ENCODE measurements around the gene GLIPR1L2. TPM values are rescaled to one million over a fixed set of nuclear protein-coding genes. Genes with fewer than 3 reads are reported as not detected.
"Not testable (repeated sequence)": the region's sequence is repeated elsewhere in the genome, so short reads cannot be mapped to it uniquely, and the experiment has no call there.

GLIPR1L2 gene
- under 1 TPM; 0.13 to 0.56 TPM for total RNA-seq

DNA sequence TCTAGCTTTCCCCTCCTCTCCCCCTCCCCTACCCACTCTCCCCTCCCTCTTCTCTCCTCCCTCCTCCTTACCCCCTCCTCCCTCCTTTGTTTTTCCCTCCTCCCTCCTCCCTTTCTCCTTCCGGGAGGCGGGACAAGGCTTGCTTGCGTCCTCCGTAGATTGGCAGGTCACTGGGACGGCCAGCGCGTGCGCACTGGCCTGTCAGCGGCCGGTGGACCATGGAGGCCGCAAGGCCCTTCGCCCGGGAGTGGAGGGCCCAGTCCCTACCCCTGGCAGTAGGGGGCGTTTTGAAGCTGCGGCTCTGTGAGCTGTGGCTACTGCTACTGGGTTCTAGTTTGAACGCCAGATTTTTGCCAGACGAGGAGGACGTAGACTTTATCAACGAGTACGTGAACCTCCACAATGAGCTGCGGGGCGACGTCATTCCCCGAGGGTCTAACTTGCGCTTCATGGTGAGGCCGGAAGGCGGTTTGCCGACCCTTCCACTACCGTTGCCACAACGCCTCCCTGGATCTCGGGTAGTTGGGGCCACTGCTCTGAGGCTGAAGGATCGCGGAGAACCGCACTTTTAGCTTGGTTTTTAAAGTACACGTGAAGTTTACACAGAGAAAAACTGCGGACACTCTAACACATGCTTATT lies at the start of gene GLIPR1L2:
Gene GLIPR1L2 (plus strand): TSS at position 191 of the 640 bp plus-strand sequence. CDS start 28 bp downstream, at position 219.
- Mint-ChIP-seq H3K4me1 (peaks cover 39% of the 10 kb centered on the region), H3K36me3 (ENCODE audit: low read depth) (no peaks in the 10 kb centered on the region), H3K9me3 (no peaks in the 10 kb centered on the region), H3K4me3 (peak within 1 kb of the TSS; percentile 96), H3K27me3 (no peaks in the 10 kb centered on the region), H3K27ac (peak within 1 kb of the TSS; percentile 99)
- ATAC-seq (replicated peaks): peak; percentile 97

DNA sequence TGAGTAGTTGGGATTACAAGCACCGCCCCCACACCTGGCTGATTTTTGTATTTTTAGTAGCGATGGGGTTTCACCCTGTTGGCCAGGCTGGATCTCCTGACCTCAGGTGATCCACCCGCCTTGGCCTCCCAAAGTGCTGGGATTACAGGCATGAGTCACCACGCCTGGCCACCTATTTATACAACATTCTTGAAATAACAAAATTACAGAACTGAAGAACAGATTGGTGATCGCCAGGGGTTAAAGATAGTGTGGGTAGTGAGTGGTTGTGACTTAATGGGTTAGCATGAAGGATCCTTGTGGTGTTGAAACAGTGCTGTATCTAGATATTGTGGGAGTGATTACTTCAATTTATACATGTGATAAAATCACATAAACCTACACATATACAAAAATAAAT lies 49.0 kb upstream of the GLIPR1L2 start:
- H3K27ac Mint-ChIP-seq: no peak overlapping the region
- H3K4me3 Mint-ChIP-seq: no peak overlapping the region
- peaks cover 5% of the 10 kb centered on the region for H3K4me1 Mint-ChIP-seq
- ATAC-seq (replicated peaks): no peak
- no peaks in the 10 kb centered on the region for H3K27me3 Mint-ChIP-seq
- H3K36me3 Mint-ChIP-seq (ENCODE audit: low read depth): no peaks in the 10 kb centered on the region
- no peaks in the 10 kb centered on the region for H3K9me3 Mint-ChIP-seq

DNA sequence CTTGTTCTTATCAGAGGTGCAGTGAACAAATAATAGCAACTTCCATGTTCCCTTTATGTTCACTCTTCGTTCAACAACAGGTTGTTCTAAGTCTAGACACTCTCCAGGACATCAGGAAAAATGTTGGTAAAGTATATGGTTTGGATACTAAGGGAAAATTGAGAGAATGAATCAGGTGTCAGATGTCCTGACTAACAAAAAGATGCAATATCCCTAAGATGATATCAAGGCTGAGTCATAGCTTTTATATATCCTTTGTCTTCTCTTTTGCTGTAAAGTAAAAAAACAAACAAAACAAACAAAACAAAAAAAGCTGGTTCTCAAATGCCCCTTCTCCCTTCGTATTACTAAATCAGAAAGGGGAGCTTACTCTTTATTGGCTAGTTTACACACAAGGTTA lies 45.4 kb upstream of the GLIPR1L2 start:
- no peaks in the 10 kb centered on the region for H3K4me1 Mint-ChIP-seq
- ATAC-seq (replicated peaks): no peak
- H3K9me3 Mint-ChIP-seq: no peaks in the 10 kb centered on the region
- no peaks in the 10 kb centered on the region for H3K36me3 Mint-ChIP-seq (ENCODE audit: low read depth)
- H3K27ac Mint-ChIP-seq: no peak overlapping the region
- H3K27me3 Mint-ChIP-seq: no peaks in the 10 kb centered on the region
- H3K4me3 Mint-ChIP-seq: no peak overlapping the region

DNA sequence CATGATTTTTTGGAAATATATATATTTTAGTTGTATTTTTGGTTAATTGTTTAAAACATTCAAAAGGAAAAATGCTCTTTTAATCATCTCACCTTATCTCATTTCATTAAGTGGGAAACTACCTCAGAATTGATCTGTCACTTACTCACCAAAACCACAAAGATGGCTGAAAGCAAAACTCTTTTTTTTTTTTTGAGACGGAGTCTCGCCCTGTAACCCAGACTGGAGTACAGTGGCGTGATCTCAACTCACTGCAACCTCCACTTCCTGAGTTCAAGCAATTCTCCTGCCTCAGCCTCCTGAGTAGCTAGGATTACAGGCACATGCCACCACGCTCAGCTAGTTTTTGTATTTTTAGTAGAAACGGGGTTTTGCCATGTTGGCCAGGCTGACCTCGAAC lies 44.7 kb upstream of the GLIPR1L2 start:
- peak overlapping the region; percentile 28 for H3K4me3 Mint-ChIP-seq
- not testable (repeated sequence) for H3K27me3 Mint-ChIP-seq; H3K9me3 Mint-ChIP-seq; H3K4me1 Mint-ChIP-seq; H3K27ac Mint-ChIP-seq; H3K36me3 Mint-ChIP-seq (ENCODE audit: low read depth)
- peak; percentile 99 for ATAC-seq (replicated peaks)

DNA sequence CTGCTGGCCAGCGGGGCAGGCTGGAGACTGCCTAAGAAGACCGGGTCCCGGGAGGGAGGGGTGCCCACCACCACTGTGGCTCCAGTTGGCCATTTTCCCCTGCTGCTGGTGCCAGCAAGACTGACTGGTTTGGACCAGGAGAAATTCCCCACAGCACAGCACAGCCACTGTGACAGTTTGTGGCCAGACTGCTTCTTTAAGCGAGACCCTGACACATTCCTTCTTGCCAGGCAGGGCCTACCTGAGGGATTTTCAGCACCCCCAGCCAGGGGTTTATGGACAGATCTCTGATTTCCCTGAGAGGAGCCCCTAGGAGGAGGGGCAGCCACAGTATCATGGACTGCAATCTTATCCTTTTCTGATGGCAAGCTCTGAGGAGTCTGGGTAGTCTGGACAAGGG lies 40.9 kb upstream of the GLIPR1L2 start:
- no peaks in the 10 kb centered on the region for H3K36me3 Mint-ChIP-seq (ENCODE audit: low read depth)
- H3K27ac Mint-ChIP-seq: no peak overlapping the region
- H3K9me3 Mint-ChIP-seq: peaks cover 6% of the 10 kb centered on the region
- H3K4me3 Mint-ChIP-seq: no peak overlapping the region
- no peaks in the 10 kb centered on the region for H3K4me1 Mint-ChIP-seq
- H3K27me3 Mint-ChIP-seq: no peaks in the 10 kb centered on the region
- ATAC-seq (replicated peaks): no peak

DNA sequence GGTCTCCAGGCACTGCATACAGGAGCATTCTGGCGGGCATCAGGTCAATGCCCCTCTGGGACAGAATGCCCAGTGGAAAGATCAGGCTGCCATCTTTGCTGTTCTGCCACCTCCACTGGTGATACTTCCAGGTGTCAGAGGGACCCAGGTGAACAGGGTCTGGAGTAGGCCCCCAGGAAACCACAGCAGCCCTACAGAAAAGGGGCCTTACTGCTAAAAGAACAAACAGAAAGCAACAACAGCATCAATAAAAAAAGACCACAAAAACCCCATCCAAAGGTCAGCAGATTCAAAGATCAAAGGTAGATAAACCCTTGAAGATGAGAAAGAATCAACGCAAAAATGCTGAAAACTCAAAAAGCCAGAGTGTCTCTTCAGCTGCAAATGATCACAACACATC lies 40.5 kb upstream of the GLIPR1L2 start:
- no peaks in the 10 kb centered on the region for H3K27me3 Mint-ChIP-seq
- H3K36me3 Mint-ChIP-seq (ENCODE audit: low read depth): no peaks in the 10 kb centered on the region
- H3K4me1 Mint-ChIP-seq: no peaks in the 10 kb centered on the region
- H3K27ac Mint-ChIP-seq: no peak overlapping the region
- no peak overlapping the region for H3K4me3 Mint-ChIP-seq
- peaks cover 6% of the 10 kb centered on the region for H3K9me3 Mint-ChIP-seq
- ATAC-seq (replicated peaks): no peak

DNA sequence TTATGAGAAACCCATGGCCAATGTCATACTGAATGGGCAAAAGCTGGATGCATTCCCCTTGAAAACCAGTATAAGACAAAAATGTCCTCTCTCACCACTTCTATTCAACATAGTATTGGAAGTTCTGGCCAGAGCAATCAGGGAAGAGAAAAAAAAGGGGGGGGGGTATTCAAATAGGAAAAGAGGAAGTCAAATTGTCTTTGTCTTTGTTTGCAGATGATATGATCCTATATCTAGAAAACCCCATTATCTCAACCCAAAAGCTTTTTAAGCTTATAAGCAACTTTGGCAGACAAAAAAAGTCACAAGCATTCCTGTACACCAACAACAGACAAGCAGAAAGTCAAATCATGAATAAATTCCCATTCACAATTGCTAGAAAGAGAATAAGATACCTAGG lies 36.9 kb upstream of the GLIPR1L2 start:
- Mint-ChIP-seq H3K4me1 (no peaks in the 10 kb centered on the region), H3K9me3 (peaks cover 6% of the 10 kb centered on the region), H3K36me3 (ENCODE audit: low read depth) (no peaks in the 10 kb centered on the region), H3K27me3 (no peaks in the 10 kb centered on the region), H3K4me3 (no peak overlapping the region), H3K27ac (no peak overlapping the region)
- no peak for ATAC-seq (replicated peaks)

DNA sequence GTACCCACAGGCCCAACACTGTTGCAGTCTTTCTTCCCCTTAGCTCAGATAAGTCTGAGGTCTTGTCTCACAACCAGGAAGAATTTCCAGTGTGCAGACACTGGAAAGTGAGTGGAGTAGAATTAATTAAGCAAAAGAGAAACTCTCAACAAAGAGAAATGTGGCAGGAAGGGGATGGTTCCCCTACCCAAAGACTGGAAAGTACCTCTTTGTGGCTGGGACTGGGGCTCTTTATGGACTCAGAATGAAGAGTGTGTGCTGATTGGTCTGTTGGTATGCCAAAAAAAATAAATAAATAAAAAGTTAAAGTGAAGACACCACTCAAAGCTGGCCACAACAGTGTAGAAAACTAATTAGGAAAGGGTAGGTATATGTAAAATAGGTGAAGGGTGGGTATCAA lies 30.0 kb upstream of the GLIPR1L2 start:
- ATAC-seq (replicated peaks): peak; percentile 85
- H3K4me1 Mint-ChIP-seq: peaks cover 5% of the 10 kb centered on the region
- no peaks in the 10 kb centered on the region for H3K9me3 Mint-ChIP-seq
- H3K27me3 Mint-ChIP-seq: no peaks in the 10 kb centered on the region
- no peaks in the 10 kb centered on the region for H3K36me3 Mint-ChIP-seq (ENCODE audit: low read depth)
- H3K27ac Mint-ChIP-seq: peak overlapping the region; percentile 53
- H3K4me3 Mint-ChIP-seq: no peak overlapping the region

DNA sequence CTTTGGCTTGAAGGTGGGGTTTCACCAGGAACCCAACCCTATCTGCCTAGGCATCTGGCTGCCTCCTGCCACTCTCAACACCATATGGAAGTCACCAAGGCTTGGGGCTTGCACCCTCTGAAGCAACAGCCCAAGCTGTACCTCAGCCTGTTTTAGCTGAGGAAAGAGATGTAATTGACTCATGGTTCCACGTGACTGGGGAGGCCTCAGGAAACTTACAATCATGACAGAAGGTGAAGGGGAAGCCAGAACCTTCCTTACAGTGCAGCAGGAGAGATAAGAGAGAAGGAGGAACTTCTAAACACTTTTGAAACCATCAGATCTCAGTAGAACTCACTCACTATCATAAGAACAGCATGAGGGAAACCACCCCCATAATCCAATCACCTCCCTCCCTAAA lies 29.5 kb upstream of the GLIPR1L2 start:
- Mint-ChIP-seq H3K36me3 (ENCODE audit: low read depth) (no peaks in the 10 kb centered on the region), H3K27ac (peak overlapping the region; percentile 53), H3K9me3 (no peaks in the 10 kb centered on the region), H3K27me3 (no peaks in the 10 kb centered on the region), H3K4me1 (peaks cover 7% of the 10 kb centered on the region), H3K4me3 (no peak overlapping the region)
- peak; percentile 81 for ATAC-seq (replicated peaks)

DNA sequence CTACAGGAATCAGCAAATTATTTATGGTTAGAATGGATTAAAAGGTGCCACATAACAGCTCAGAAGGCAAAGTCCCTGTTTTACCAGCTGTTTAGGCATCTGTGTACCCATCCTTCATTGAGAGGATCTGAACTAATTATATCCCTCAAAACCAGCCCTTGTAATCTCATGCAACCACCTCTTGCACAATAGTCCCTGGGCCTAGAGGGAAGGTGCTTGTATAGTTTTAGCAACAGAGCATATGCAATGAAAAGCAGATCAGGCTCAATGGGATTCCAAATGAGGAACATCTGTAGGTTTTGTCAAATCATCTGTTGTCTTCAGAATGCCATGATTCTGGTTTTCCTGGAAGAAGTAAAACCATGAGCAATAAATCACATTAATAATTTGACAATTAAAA lies 26.0 kb upstream of the GLIPR1L2 start:
- Mint-ChIP-seq H3K4me1 (peaks cover 11% of the 10 kb centered on the region), H3K27ac (no peak overlapping the region), H3K4me3 (no peak overlapping the region), H3K9me3 (no peaks in the 10 kb centered on the region), H3K36me3 (ENCODE audit: low read depth) (no peaks in the 10 kb centered on the region), H3K27me3 (no peaks in the 10 kb centered on the region)
- ATAC-seq (replicated peaks): no peak

DNA sequence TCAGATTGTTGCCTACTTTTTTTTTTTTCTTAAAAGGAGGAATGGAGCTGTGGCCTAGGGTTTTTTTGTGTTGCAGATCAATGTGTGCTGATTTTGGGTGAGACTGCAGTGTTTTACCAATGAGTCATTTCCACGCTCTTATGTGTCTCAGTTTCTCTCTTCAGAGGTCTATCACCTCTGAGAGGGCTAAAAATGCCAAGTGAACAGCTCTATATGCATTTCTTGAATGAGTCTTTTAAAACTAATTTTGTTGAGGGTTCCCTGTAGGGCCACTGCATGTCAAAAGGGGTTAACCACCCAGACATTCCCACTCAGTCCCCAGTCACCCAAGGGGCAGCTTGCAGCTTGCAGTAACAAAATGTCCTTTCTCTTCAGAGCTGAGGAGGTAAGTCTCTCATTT lies 24.3 kb upstream of the GLIPR1L2 start:
- H3K9me3 Mint-ChIP-seq: no peaks in the 10 kb centered on the region
- ATAC-seq (replicated peaks): peak; percentile 73
- H3K27ac Mint-ChIP-seq: no peak overlapping the region
- no peaks in the 10 kb centered on the region for H3K27me3 Mint-ChIP-seq
- no peak overlapping the region for H3K4me3 Mint-ChIP-seq
- peaks cover 6% of the 10 kb centered on the region for H3K4me1 Mint-ChIP-seq
- H3K36me3 Mint-ChIP-seq (ENCODE audit: low read depth): no peaks in the 10 kb centered on the region

DNA sequence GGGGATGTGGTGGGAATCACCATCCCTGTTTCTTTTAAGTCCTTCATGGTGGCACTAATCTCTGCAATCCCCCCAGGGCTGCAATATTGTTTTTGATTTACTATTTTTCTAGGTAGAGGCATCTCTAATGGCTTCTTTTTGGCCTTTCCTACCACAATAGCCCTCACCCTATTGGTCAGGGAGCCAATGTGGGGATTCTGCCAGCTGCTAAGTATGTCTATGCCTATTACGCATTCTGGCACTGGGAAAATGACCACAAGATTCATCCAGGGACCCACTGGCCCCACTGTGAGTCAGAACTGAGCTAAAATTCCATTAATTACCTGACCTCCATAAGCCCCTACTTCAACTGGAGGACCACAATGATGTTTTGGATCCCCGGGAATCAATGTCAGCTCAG lies 15.9 kb upstream of the GLIPR1L2 start:
- ATAC-seq (replicated peaks): no peak
- H3K27me3 Mint-ChIP-seq: no peaks in the 10 kb centered on the region
- H3K9me3 Mint-ChIP-seq: no peaks in the 10 kb centered on the region
- H3K27ac Mint-ChIP-seq: no peak overlapping the region
- no peak overlapping the region for H3K4me3 Mint-ChIP-seq
- H3K4me1 Mint-ChIP-seq: peaks cover 5% of the 10 kb centered on the region
- no peaks in the 10 kb centered on the region for H3K36me3 Mint-ChIP-seq (ENCODE audit: low read depth)

DNA sequence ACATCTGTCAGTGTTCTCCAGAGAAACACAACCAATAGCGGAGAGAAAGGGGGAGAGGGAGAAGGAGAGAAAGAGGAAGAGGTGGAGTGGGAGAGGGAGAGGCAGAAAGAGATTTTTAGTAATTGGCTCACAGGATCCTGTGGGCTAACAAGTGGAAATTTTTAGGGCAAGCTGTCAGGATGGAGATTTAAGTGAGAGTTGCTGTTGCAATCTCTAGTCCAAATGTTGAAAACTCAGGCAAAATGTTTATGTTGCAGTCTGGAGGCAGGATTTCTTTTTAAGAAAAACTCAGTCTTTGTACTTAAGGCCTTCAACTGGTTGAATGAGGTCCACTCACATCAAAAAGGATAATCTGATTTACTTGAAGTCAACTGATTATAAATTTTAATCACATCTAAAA lies 12.5 kb upstream of the GLIPR1L2 start:
- Mint-ChIP-seq H3K4me1 (peaks cover 2% of the 10 kb centered on the region), H3K36me3 (ENCODE audit: low read depth) (no peaks in the 10 kb centered on the region), H3K4me3 (no peak overlapping the region), H3K27me3 (no peaks in the 10 kb centered on the region), H3K9me3 (no peaks in the 10 kb centered on the region), H3K27ac (no peak overlapping the region)
- ATAC-seq (replicated peaks): no peak

DNA sequence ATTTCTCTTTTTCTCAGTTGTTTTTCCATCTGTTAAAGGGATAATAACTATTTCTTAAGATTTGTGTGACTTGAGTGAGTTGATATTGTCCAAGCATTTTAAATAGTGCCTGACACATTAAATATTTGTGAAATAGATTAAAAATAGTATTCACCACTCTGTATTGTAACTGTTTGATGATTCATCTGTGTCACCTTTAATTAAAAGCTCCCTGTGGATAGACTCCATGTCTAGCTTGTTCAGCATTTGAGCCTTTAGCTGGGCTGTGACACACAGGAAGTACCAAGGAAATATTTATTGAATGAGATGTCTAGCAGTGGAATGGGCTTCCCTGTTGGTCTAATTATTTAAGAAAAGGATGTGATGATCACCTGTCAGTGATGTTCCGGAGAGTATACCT lies 1.8 kb upstream of the GLIPR1L2 start:
- peaks cover 32% of the 10 kb centered on the region for H3K4me1 Mint-ChIP-seq
- peak overlapping the region; percentile 96 for H3K4me3 Mint-ChIP-seq
- H3K9me3 Mint-ChIP-seq: no peaks in the 10 kb centered on the region
- no peaks in the 10 kb centered on the region for H3K36me3 Mint-ChIP-seq (ENCODE audit: low read depth)
- ATAC-seq (replicated peaks): no peak
- H3K27ac Mint-ChIP-seq: peak overlapping the region; percentile 99
- H3K27me3 Mint-ChIP-seq: no peaks in the 10 kb centered on the region

DNA sequence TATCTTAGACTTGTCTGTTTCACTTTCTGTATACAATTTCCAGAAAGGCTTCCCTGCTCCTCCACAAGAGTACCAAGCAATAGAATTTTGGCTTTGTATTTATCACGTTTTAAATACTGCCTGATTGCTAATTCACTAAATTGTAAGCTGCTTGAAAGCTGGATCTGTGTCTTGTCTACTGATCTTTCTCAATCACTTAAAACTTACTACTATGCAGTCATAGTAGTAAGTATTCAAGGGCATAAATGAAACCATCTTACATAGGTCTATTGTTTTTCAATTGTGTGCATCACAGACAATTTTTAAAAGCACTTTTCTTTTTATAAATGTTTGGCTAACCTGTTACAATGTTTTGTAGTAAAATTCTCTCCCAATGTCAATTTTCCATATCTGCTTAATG lies 1.2 kb upstream of the GLIPR1L2 start:
- peaks cover 32% of the 10 kb centered on the region for H3K4me1 Mint-ChIP-seq
- no peaks in the 10 kb centered on the region for H3K27me3 Mint-ChIP-seq
- peak overlapping the region; percentile 96 for H3K4me3 Mint-ChIP-seq
- no peak for ATAC-seq (replicated peaks)
- no peaks in the 10 kb centered on the region for H3K36me3 Mint-ChIP-seq (ENCODE audit: low read depth)
- H3K27ac Mint-ChIP-seq: peak overlapping the region; percentile 99
- no peaks in the 10 kb centered on the region for H3K9me3 Mint-ChIP-seq
